Stimulated activated CD4-positive, alpha-beta T cell treated with anti-CD3 and anti-CD28 coated beads, Interleukin-1b, Interleukin-23, amount 100 ng/mL, for 24 hours (primary cell): ENCODE results near the gene TBC1D23.
"Not testable (repeated sequence)": the region's sequence is repeated elsewhere in the genome, so short reads cannot be mapped to it uniquely, and the experiment has no call there.

Source experiments
- DNase-seq, 4 experiments: peaks; one replicate each; pipeline ENCODE4 v3.0.0-alpha.2; 2020; ENCODE audit warnings: low read depth in 4 of 4, low spot score in 1 of 4

TBC1D23 gene

GRCh38 chr3:100254168-100254777 lies 6.5 kb upstream of the TBC1D23 start:
- peak in 1 of 4 experiments; percentile 7 for DNase-seq

GRCh38 chr3:100256731-100257151 lies 4.1 kb upstream of the TBC1D23 start:
- no peak for DNase-seq

- no peak for DNase-seq
Measured at GRCh38 chr3:100257586-100257985, 3.2 kb upstream of the TBC1D23 start.

GRCh38 chr3:100260081-100260684 lies 609 bp upstream of the TBC1D23 start:
- no peak for DNase-seq

- no peak for DNase-seq
Measured at GRCh38 chr3:100261485-100261903, 702 bp downstream of the TBC1D23 start.

GRCh38 chr3:100262925-100263324 lies 2.1 kb downstream of the TBC1D23 start:
- DNase-seq = not testable (repeated sequence)

- DNase-seq = no peak
Measured at GRCh38 chr3:100263583-100263982, 2.8 kb downstream of the TBC1D23 start.

GRCh38 chr3:100264242-100264641 lies 3.5 kb downstream of the TBC1D23 start:
- no peak for DNase-seq

- DNase-seq = no peak
Measured at GRCh38 chr3:100265016-100265415, 4.2 kb downstream of the TBC1D23 start.

- DNase-seq = no peak
Measured at GRCh38 chr3:100266531-100266930, 5.7 kb downstream of the TBC1D23 start.

- DNase-seq = no peak
Measured at GRCh38 chr3:100268156-100268555, 7.4 kb downstream of the TBC1D23 start.

GRCh38 chr3:100269001-100269400 lies 8.2 kb downstream of the TBC1D23 start:
- DNase-seq = no peak

- DNase-seq = no peak
Measured at GRCh38 chr3:100269410-100270214, 8.8 kb downstream of the TBC1D23 start.

GRCh38 chr3:100270215-100270583 lies 9.4 kb downstream of the TBC1D23 start:
- no peak for DNase-seq

- DNase-seq = no peak
Measured at GRCh38 chr3:100271522-100271921, 10.7 kb downstream of the TBC1D23 start.

GRCh38 chr3:100272797-100273611 lies 12.2 kb downstream of the TBC1D23 start:
- DNase-seq = not testable (repeated sequence)

- DNase-seq = no peak
Measured at GRCh38 chr3:100274361-100274760, 13.6 kb downstream of the TBC1D23 start.

GRCh38 chr3:100277255-100277800 lies 16.5 kb downstream of the TBC1D23 start:
- no peak for DNase-seq

GRCh38 chr3:100278910-100279309 lies 18.1 kb downstream of the TBC1D23 start:
- no peak for DNase-seq

- DNase-seq = no peak
Measured at GRCh38 chr3:100288288-100288894, 27.6 kb downstream of the TBC1D23 start.

- no peak for DNase-seq
Measured at GRCh38 chr3:100289339-100289738, 28.5 kb downstream of the TBC1D23 start.
